Measurements from ENCODE around the gene TLE2.

Gene TLE2

DNA sequence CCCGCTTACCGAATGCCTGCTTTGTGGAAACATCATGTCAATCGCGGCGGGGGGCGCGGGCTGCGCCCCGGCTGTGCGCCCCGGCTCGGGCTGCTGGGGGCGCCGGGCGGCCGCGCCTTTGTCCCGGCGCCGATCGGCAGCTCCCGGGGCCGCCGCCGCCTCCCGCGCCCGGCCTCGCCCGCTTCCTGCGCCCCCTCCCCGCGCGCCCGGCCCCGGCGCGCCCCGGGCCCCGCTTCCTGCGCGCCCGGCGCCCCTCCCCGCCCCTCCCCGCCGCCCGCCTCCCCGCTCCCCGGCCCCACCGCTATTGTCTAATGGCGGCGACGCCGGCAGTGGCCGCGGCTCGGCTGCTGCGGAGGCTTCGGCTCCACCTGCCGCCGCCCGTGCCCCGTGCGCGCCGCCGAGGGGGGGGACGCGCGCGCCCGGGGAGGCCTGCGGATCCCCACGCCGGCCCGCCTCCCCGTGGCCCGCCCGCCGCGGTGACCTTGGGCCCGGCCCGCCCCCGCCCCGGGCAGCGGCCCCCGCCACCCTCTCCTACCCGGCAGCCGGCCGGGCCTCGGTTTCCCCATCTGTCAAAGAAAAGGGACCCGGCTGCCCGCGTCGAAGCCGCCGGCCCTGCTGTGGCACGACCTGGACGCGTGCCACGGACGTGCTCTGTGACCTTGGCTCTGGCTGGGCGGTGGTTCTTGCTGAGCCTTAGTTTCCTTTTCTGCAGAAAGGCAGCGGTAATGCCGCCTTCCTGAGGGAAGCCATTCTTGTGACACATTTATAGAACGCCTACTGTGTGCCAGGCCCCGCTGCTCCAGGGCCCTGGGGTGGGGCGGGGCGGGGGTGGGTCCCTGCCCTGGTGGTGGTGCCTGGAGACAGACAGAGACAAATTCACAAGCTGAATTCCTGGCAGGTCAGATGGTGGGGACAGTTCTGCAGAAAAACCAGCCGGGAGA lies 33.4 kb upstream of the TLE2 start, which contains the start of gene TLE5:
Gene TLE5, minus strand, starts transcription at position 331 of the 941 bp plus-strand sequence. Its CDS starts 295 bp downstream, at position 36.
- Histone ChIP-seq H3K9ac (ENCODE audit: low read depth, low read length) (no peak within 1 kb of the TSS), H3K4me3 (ENCODE audit: low read depth, low read length) (peak within 1 kb of the TSS; percentile 56), H3K27me3 (ENCODE audit: control insufficient read depth, insufficient read depth, low read length) (no peaks in the 10 kb centered on the region), H3K36me3 (ENCODE audit: control insufficient read depth, insufficient read depth, low read length) (peaks cover 7% of the 10 kb centered on the region), H3K9me3 (ENCODE audit: control insufficient read depth, insufficient read depth, low read length) (no peaks in the 10 kb centered on the region), H3K4me1 (ENCODE audit: control insufficient read depth, insufficient read depth, low read length) (peaks cover 5% of the 10 kb centered on the region)

DNA sequence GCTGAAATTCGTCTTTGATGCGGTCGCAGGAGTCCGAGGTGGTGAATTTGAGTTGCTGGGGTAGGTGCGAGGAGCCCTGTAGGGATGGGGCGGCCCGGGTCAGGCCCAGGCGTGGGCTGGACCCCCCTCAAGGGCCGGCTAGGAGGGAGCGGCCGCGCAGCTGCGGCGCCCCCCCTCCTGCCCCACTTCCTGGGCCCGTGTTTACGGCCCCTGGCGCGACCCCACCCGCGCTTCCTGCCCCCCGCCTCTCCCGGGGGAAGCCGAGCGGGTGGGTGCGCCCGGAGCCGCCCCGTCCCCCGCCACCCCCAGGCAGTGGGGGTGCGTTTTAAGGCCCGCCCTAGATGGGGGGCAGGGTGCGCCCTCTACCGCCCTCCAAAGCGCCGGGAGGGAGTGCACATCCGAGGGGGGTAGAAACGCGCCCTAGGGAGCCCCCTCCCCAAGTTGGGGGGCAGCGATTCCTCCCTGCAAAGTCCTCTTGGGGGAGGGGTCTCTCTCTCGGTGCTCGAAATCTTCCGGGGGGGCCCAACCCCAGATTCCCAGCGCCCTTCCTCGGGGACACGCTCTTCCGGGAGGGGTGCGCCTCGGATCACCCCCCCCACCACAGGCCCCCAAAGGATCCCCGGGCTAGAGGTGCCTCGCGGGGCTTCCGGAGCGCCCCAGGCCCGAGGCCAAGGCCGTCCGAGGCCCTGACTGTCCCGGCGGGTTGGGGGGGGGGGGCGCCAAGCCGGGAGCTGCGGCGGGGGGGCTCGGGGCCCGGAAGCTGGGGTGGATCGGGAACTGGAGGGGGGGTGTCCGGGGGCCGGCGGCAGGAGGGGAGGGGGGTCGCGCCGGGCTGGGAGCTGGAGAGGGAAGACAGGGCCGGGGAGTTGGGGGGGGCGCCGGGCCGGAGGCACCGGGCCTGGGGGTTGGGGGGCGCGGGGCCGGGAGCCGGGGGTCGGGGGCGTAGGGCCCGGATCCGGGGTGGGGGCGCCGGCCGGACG lies 32.4 kb upstream of the TLE2 start:
- Histone ChIP-seq H3K4me3 (ENCODE audit: low read depth, low read length) (peak overlapping the region; percentile 56), H3K9me3 (ENCODE audit: control insufficient read depth, insufficient read depth, low read length) (no peaks in the 10 kb centered on the region), H3K36me3 (ENCODE audit: control insufficient read depth, insufficient read depth, low read length) (peaks cover 7% of the 10 kb centered on the region), H3K27me3 (ENCODE audit: control insufficient read depth, insufficient read depth, low read length) (no peaks in the 10 kb centered on the region), H3K9ac (ENCODE audit: low read depth, low read length) (no peak overlapping the region), H3K4me1 (ENCODE audit: control insufficient read depth, insufficient read depth, low read length) (peaks cover 5% of the 10 kb centered on the region)

DNA sequence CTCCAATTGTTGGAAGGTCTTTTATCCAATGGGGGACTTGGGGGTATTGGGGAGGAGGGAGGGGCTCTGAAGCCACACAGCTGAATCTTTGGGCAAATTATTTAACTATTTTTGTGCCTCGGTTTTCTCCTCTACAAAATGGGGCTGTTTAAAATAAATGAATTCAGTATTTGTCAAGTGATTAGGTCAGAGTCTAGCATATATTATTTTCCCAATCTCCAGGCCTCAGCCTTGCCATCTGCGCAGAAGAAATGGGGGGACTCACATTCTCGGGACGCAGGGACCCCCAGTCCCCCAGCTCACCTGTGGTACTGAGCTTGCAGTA lies 31.7 kb upstream of the TLE2 start:
- Histone ChIP-seq H3K4me3 (ENCODE audit: low read depth, low read length) (peak overlapping the region; percentile 56), H3K27me3 (ENCODE audit: control insufficient read depth, insufficient read depth, low read length) (no peaks in the 10 kb centered on the region), H3K9me3 (ENCODE audit: control insufficient read depth, insufficient read depth, low read length) (no peaks in the 10 kb centered on the region), H3K4me1 (ENCODE audit: control insufficient read depth, insufficient read depth, low read length) (peaks cover 5% of the 10 kb centered on the region), H3K36me3 (ENCODE audit: control insufficient read depth, insufficient read depth, low read length) (peaks cover 7% of the 10 kb centered on the region), H3K9ac (ENCODE audit: low read depth, low read length) (no peak overlapping the region)

DNA sequence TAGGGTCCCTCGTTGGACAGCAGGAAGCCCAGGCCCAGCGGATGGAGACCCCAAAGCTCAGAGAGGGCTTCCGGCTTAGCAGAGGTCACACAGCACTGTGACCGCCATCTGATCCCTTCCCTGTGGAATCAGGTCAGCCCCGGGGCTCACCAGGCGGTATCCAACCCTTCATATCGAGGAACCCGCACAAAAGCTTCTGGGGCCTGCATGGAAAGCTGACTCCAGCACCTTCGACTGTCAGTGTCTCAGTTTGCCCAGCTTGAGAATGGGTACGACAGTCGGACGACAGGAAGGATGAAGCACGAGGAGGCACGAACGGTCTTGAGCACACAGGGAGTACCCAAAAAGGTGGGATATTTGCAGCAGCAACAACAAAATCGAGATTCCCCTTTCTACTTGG lies 30.6 kb upstream of the TLE2 start:
- Histone ChIP-seq H3K27me3 (ENCODE audit: control insufficient read depth, insufficient read depth, low read length) (no peaks in the 10 kb centered on the region), H3K4me1 (ENCODE audit: control insufficient read depth, insufficient read depth, low read length) (peaks cover 9% of the 10 kb centered on the region), H3K9ac (ENCODE audit: low read depth, low read length) (no peak overlapping the region), H3K9me3 (ENCODE audit: control insufficient read depth, insufficient read depth, low read length) (no peaks in the 10 kb centered on the region), H3K36me3 (ENCODE audit: control insufficient read depth, insufficient read depth, low read length) (peaks cover 14% of the 10 kb centered on the region), H3K4me3 (ENCODE audit: low read depth, low read length) (no peak overlapping the region)

DNA sequence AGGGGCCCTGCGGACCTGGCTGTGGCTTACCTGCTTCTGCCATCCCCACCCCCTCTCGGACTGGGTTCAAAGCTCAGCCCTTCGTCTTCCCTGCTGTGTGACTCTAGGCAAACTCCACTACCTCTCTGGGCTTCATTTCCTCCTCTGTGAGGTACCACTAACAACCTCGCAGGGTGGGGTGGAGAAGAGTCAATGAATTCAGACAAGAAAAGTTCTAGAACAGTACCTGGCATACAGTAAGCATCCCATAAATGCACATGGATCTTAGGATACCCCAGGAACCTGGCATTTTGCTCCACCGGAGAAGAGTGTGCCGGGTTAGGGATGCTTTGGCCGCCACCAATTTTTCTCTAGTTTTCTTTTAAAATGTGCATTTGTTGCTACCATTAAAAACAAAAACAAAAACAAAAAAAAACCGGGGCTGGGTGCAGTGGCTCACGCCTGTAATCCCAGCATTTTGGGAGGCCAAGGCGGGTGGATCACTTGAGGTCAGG lies 29.8 kb upstream of the TLE2 start:
- no peak overlapping the region for H3K9ac ChIP-seq (ENCODE audit: low read depth, low read length)
- H3K9me3 ChIP-seq (ENCODE audit: control insufficient read depth, insufficient read depth, low read length) = no peaks in the 10 kb centered on the region
- H3K4me3 ChIP-seq (ENCODE audit: low read depth, low read length) = no peak overlapping the region
- H3K4me1 ChIP-seq (ENCODE audit: control insufficient read depth, insufficient read depth, low read length) = peaks cover 15% of the 10 kb centered on the region
- no peaks in the 10 kb centered on the region for H3K27me3 ChIP-seq (ENCODE audit: control insufficient read depth, insufficient read depth, low read length)
- H3K36me3 ChIP-seq (ENCODE audit: control insufficient read depth, insufficient read depth, low read length) = peaks cover 21% of the 10 kb centered on the region

DNA sequence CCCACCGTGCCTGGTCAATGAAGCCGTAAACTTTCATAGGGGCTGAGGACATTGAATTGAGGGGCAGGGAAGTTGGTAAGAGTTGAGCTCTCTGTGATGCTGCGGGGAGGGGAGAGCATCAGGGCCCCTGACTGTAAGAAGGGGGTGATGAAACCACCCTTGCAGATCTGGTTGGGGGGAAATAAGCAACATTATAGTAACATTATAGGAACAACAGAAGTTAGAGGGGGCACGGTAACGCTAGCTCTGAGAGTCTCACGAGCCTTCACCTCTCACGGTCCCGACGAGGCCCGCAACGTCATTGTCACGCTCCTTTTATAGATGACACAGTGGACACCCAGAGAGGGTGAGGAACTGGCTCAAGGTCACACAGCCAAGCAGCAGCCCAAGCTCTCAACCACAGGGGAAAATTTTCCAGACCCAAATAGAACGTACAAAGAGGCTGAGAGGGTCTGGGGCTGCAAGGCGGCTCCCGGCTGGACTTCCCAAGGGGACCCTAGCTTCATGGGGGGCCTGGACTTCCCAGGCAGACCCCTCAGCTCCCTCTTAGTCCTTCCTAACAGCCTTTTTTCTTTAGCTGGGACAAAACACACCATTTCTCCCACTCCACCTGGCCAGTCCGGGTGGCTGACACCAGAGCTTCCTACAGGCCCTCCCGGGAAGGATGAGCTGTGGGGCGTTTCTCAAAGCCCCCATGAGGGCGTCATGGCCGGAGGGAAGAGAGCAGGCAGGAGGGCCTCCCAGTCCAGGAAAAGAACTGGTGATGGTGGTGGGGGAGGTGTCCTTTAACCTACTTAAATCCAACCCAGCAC lies 29.1 kb upstream of the TLE2 start:
- Histone ChIP-seq H3K4me3 (ENCODE audit: low read depth, low read length) (no peak overlapping the region), H3K4me1 (ENCODE audit: control insufficient read depth, insufficient read depth, low read length) (peaks cover 15% of the 10 kb centered on the region), H3K9ac (ENCODE audit: low read depth, low read length) (no peak overlapping the region), H3K9me3 (ENCODE audit: control insufficient read depth, insufficient read depth, low read length) (no peaks in the 10 kb centered on the region), H3K36me3 (ENCODE audit: control insufficient read depth, insufficient read depth, low read length) (peaks cover 21% of the 10 kb centered on the region), H3K27me3 (ENCODE audit: control insufficient read depth, insufficient read depth, low read length) (no peaks in the 10 kb centered on the region)

DNA sequence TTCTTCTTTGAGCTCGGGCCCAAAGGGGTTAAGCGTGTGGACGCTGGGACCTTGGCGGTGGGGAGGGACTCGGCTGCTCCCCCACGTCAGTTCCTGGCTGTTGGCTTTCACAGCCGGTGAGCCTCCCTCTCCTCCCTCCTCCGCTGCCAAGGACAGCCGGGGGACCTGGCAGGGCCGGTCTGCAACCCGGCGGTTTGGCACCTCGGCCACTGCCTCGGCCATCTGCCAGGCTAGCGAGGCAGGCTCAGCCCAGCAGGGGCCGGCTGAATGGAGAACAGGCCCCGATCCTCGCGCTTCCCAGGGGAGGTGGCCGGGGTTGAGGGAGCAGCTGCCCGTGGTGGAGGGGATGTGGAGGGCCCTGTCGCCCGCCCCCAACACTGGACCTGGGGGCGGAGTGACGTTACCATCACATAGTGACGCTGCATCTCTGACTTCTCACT lies 28.2 kb upstream of the TLE2 start:
- no peak overlapping the region for H3K9ac ChIP-seq (ENCODE audit: low read depth, low read length)
- peaks cover 21% of the 10 kb centered on the region for H3K36me3 ChIP-seq (ENCODE audit: control insufficient read depth, insufficient read depth, low read length)
- H3K9me3 ChIP-seq (ENCODE audit: control insufficient read depth, insufficient read depth, low read length) = no peaks in the 10 kb centered on the region
- peak overlapping the region; percentile 8 for H3K4me3 ChIP-seq (ENCODE audit: low read depth, low read length)
- H3K27me3 ChIP-seq (ENCODE audit: control insufficient read depth, insufficient read depth, low read length) = no peaks in the 10 kb centered on the region
- H3K4me1 ChIP-seq (ENCODE audit: control insufficient read depth, insufficient read depth, low read length) = peaks cover 15% of the 10 kb centered on the region

DNA sequence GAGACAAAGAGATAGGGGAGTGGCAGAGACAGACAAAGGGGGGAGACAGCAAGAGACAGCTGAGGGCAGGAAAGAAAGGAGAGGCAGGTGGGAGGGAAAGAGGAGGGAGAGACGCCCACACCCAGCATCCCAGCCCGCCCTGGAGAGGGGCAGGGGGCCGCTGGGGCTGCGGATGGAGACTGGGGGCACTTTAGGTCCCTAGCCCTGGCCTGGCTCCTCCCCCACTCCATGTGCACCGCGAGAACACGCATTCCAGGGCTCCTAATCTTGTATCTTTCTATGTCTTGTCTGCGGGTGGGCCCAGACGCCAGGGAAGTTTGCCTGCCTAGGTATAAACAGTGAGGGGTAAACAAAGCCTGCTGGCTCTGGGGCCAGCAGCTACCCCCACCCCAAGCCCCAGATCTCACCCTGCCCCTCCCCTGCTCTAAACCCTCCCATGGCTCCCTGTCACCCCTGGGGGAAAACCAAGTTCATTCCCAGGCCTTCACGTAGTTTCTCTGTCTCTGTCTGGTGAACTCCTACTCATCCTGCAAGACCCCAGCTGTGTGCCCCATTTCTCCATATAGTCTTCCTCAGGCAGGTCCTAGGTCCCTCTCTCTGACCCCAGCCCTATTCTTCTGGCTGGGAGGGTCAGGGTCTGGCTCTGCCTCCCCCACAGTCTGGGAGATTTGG lies 27.5 kb upstream of the TLE2 start:
- Histone ChIP-seq H3K4me3 (ENCODE audit: low read depth, low read length) (no peak overlapping the region), H3K36me3 (ENCODE audit: control insufficient read depth, insufficient read depth, low read length) (peaks cover 21% of the 10 kb centered on the region)

DNA sequence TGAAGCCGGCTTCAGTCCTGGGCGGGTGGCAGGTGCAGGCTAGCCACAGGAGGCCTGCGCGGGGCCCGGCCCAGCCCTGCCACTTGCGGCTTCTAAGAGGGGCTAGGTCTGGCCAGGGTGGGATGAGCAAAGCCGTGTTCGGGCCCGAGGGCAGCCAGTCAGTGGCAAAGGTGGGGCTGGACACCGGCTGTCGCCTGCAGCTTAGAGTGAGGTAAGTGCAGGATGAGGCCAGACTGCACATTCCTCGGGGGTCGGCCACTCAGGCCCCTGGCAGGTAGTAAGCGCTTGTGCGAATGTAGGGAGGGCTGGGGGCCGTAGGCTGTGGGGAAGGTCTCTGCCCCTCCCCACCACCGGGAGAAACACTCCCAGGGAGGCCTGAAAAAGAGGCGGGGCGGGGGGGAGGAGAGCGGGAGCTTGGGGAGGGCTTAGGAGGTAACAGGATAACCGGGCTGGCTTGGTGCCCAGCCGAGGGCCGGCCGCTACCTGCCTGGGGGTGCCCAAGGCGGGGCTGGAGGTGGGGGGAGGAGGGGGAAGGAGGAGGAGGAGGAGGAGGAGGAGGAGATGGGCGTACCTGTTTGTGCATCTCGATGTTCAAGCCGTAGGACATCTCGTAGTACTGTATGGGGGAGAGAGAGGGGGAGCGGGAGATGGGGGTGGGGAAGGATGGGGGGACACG lies 26.8 kb upstream of the TLE2 start:
- Histone ChIP-seq H3K27me3 (ENCODE audit: control insufficient read depth, insufficient read depth, low read length) (no peaks in the 10 kb centered on the region), H3K9ac (ENCODE audit: low read depth, low read length) (no peak overlapping the region), H3K9me3 (ENCODE audit: control insufficient read depth, insufficient read depth, low read length) (no peaks in the 10 kb centered on the region), H3K4me3 (ENCODE audit: low read depth, low read length) (no peak overlapping the region), H3K4me1 (ENCODE audit: control insufficient read depth, insufficient read depth, low read length) (peaks cover 15% of the 10 kb centered on the region), H3K36me3 (ENCODE audit: control insufficient read depth, insufficient read depth, low read length) (peaks cover 21% of the 10 kb centered on the region)

More for the DNA sequence above, 27.5 kb upstream of the TLE2 start:
- H3K9ac ChIP-seq (ENCODE audit: low read depth, low read length) = no peak overlapping the region
- no peaks in the 10 kb centered on the region for H3K27me3 ChIP-seq (ENCODE audit: control insufficient read depth, insufficient read depth, low read length)
- no peaks in the 10 kb centered on the region for H3K9me3 ChIP-seq (ENCODE audit: control insufficient read depth, insufficient read depth, low read length)
- H3K4me1 ChIP-seq (ENCODE audit: control insufficient read depth, insufficient read depth, low read length) = peaks cover 15% of the 10 kb centered on the region

DNA sequence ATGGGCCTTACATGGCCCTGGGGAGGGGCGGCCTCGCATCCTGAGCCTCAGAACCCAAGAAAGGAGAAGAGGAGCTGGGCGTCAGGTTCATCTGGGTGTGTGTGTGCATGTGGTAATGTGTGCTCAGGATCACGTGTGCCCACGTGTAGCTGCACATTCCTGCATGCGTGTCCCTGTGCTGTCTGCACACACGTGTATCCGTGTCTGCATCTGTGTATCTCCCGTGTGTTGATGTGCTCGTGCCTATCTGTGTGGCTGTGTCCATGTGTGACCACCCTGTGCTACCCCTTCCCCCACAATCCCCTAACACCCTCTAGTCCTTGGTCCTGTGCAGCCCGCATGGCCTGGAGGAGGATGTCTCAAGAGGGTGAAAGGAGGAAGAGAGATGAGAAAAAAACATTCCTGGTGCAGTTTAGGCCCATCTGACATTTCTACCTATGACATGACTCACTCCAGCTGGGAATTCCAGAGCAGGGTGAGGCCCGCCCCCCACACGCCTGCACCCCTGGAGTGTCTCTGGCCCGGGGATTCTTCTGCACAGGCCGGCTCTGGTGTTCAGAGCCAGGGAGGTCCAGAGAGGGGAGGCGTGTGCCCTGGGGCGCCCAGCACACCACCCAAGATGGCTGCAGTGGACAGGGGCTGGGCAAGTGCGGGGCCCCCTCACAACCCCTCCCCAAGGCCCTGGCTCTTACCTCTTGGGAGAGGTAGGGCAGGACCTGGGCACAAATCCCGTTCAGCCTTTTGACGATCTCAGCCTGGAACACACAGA lies 26.1 kb upstream of the TLE2 start:
- H3K9me3 ChIP-seq (ENCODE audit: control insufficient read depth, insufficient read depth, low read length) = no peaks in the 10 kb centered on the region
- H3K27me3 ChIP-seq (ENCODE audit: control insufficient read depth, insufficient read depth, low read length) = no peaks in the 10 kb centered on the region
- H3K4me3 ChIP-seq (ENCODE audit: low read depth, low read length) = no peak overlapping the region
- H3K4me1 ChIP-seq (ENCODE audit: control insufficient read depth, insufficient read depth, low read length) = peaks cover 12% of the 10 kb centered on the region
- peaks cover 21% of the 10 kb centered on the region for H3K36me3 ChIP-seq (ENCODE audit: control insufficient read depth, insufficient read depth, low read length)
- no peak overlapping the region for H3K9ac ChIP-seq (ENCODE audit: low read depth, low read length)

Data from iPS-15b (cell line).